ENCODE results near the gene DCLK2.
A peak's percentile ranks its signal among the peaks of the same experiment; 100 is the strongest.

DCLK2 gene

DNA sequence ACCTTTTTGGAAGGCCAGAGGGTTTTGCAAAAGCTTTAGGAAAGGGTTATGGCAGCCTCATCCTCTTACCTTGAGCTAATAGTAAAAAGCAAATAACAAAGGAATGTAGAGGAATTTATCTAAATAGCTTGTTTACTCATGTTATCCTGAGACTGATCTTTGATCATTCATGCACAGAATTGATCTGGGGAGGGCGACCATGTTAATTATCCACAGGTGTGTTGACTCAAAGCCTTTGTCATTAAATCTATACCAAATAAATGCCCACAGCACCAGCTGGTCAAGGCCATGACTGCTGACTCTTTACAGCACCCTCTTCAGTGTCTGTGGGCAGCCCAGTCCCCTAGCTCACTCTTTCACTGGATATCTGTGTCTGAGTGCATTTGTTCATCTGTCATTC lies 22.8 kb upstream of the DCLK2 start:
- TF ChIP-seq GATA1 (IDR thresholded peaks at IDR 0.05; ENCODE audit: low read depth, low read length) (no peak), POLR2A (IDR thresholded peaks at IDR 0.05; ENCODE audit: low read length) (no peak)

DNA sequence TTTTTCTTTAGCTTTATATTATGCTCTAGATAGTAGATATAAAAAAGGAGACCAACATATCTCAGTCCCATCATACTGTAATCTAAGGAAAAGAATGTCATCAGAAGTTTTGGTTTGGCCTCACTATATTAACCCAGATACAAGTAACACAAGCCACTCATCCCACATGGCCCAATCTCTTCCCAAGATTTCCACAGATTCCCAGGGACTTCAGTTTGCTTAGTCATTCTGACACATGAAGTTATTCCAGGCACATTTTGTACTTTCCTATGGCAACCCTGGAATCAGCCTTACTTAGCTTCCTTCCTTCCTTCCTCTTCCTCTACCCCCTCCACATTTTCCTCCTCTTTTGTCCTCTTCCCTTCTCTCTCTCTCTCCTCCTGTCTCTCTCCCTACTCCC lies 21.7 kb upstream of the DCLK2 start:
- no peak for DNase-seq
- TF ChIP-seq GATA1 (IDR thresholded peaks at IDR 0.05; ENCODE audit: low read depth, low read length), result no peak
- no peak for TF ChIP-seq POLR2A (IDR thresholded peaks at IDR 0.05; ENCODE audit: low read length)

More for the DNA sequence above, 22.8 kb upstream of the DCLK2 start:
- no peak for DNase-seq

DNA sequence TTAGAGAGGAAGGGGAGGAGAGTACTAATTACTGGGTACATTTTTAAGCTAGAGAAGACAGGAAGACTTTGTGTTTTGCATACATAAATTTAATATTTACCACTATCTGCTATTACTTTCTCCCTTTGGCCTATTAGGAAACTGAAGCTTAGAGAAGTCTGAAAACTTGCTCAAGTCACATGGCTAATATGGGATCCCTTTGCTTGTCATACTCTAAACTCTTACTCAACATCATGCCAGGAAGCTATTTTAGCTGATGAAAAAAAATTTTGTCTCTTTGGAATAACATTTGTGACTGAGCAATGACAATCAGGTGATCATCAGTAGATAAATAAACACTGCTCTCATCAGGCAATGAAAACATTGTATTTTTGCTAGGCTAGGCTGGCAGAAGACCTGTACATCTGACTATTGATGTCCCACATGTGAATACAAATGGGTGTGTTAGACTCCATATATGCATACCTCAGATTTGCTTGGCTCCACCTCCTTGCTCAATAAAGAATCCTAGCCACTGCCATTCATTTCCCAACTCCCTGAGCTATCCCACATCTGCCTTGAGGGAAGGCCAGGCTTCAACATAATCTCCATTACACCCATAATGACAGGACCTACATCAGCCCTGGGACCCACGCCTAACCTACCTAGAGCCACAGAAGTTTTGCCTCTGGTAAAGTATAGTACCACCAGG lies 17.0 kb upstream of the DCLK2 start:
- TF ChIP-seq GATA1 (IDR thresholded peaks at IDR 0.05; ENCODE audit: low read depth, low read length) (no peak), POLR2A (IDR thresholded peaks at IDR 0.05; ENCODE audit: low read length) (no peak)
- no peak for DNase-seq

DNA sequence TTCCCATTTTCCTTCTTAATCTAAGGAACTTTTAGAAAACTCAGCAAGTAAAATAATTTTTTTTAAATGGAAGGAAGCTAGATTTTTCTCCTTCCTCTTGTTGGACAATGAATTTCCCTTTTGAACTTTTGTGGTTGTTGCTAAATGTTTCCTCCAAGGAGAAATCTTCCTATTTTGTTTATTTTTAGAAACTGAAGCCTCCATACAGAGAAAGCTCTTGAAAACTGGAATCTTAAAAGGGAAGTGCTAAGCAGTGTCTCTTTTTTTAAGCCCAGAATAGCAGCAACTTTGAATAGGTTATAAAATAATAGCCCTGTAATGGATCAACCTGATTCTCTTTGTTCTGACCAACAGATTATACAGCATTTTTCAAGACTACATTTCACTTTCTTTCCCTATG lies 15.1 kb upstream of the DCLK2 start:
- no peak for TF ChIP-seq GATA1 (IDR thresholded peaks at IDR 0.05; ENCODE audit: low read depth, low read length)
- no peak for TF ChIP-seq POLR2A (IDR thresholded peaks at IDR 0.05; ENCODE audit: low read length)
- no peak for DNase-seq

DNA sequence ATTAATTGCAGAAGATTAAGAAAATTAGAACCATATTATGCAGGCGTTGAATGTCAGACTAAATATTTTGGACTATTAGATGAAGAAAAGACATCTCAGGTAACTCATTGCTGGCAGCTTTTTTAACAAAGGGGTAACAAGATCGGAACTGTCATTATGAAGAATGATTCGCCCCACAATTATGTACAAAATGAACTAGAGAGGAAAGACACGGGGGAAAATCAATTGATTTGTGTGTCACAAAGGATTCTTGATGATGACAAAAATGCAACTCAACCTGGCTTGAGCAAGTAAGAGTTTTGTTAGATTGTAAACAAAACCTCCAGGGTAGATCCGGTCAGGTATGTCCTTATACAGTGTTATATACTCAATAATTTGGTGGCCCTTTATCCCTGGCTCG lies 12.5 kb upstream of the DCLK2 start:
- no peak for DNase-seq
- TF ChIP-seq POLR2A (IDR thresholded peaks at IDR 0.05; ENCODE audit: low read length), result no peak
- no peak for TF ChIP-seq GATA1 (IDR thresholded peaks at IDR 0.05; ENCODE audit: low read depth, low read length)

DNA sequence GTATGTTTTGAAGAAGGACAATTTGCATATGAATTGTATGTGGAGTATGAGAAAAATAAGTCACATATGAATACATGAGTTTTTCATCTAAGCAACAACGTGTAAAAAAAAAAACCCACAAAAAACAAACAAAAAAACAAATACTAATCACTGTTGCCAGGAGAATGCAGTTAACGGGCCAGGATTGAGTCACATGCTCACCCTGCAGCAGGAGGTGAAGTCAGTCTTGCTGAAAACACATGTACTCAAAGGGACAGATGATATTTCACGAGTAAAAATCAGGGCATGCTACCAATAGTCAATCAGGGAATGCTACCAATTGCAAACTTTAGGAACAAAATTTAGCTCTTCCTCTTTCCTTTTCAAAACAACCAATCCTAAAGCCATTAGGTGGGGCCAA lies 10.4 kb upstream of the DCLK2 start:
- TF ChIP-seq GATA1 (IDR thresholded peaks at IDR 0.05; ENCODE audit: low read depth, low read length), result no peak
- no peak for TF ChIP-seq POLR2A (IDR thresholded peaks at IDR 0.05; ENCODE audit: low read length)
- DNase-seq, result no peak

DNA sequence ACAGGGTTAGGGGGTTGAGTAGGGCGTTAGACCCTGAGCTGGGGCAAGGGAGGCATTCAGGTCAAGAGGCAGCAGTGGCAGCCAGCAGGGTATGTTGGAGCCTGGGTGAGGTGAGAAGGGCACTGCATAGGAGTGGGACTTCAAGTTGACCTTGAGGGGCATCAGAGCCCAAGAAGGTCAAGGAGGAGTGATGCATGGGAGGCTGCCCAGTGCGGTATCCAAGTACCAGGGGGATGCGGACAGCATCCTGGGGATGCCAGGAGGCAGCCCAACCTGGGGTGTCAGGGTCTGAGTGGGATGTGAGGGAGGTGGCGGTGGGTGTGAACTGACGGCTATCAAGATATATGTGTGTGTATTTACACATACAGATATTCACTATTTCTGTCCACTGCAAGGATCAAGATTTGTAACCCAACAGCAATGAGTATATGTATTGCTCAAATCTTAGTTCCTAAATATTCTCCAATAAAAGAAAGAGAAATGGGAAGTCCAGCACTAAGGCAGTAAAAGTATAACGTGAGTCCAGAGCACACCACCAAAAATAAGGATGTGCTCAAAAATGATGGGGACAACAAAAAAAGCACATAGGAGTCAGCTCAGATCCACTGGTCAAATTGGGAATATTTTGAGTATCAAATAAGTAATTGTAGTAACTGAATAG lies 9.8 kb upstream of the DCLK2 start:
- no peak for DNase-seq
- no peak for TF ChIP-seq GATA1 (IDR thresholded peaks at IDR 0.05; ENCODE audit: low read depth, low read length)
- no peak for TF ChIP-seq POLR2A (IDR thresholded peaks at IDR 0.05; ENCODE audit: low read length)

DNA sequence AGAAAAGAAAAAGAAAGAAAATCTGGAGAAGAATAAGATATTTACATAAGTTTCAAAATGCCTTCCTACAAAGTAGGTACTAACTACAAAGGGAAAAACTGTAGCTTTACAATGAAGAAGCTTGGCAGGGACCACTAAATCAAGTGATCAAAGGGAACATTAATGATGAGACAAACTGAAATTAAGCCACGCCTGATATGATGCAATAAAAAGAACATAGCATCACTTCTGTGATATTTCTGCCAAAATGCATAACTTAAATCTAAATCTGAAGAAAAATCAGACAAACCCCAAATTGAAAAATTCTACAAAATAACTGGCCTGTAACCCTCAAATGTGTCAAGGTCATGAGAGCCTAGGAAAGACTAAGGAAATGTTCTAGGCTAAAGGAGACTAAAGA lies 8.9 kb upstream of the DCLK2 start:
- DNase-seq, result no peak
- TF ChIP-seq POLR2A (IDR thresholded peaks at IDR 0.05; ENCODE audit: low read length), result no peak
- no peak for TF ChIP-seq GATA1 (IDR thresholded peaks at IDR 0.05; ENCODE audit: low read depth, low read length)

DNA sequence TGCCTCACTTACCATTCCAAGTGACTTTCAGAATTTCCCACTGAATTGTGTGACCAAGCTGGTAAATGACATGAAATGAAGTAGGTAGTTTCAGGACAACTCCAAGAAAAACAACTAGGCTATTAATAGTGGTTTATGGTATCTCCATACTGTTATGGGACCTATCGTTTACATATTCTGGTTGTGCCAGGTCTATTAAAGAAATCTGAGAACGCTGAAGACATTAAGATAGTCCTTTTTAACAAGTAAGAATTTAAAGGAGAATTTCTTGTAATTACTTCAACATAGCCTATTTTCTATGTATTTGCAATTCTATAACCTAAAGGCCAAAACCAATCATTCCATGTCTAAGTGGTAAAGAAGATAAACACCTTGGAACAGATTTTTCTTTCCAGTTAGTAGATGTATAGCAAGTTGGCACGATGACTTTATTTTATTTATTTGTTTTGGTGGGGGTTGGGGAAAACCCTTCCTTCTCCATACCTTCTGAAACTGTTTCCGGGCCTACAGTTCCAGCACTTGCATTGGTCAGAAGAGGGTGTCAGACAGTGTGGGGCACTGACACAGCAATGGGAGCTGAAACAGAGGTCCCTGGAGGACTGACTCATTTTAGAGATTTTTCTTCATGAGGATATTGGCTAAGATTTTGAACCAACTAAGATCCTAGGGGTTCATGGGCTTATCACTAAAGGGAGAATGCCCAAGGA lies 7.6 kb upstream of the DCLK2 start:
- DNase-seq, result no peak
- TF ChIP-seq GATA1 (IDR thresholded peaks at IDR 0.05; ENCODE audit: low read depth, low read length) (no peak), POLR2A (IDR thresholded peaks at IDR 0.05; ENCODE audit: low read length) (no peak)

DNA sequence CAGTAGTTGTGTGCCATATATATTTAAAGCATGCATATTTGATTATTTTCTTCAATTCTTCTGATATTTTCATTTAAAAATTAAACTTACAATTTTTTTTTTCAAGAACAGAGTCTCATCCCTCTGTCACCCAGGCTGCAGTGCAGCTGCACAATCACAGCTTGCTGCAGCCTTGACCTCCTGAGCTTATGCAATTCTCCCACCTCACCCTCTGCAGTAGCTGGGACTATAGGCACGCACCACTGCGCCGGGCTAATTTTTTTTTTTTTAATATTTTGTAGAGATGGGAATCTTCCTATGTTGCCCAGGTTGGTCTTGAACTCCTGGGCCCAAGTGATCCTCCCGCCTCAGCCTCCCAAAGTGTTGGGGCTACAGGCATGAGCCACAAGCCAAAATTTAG lies 5.8 kb upstream of the DCLK2 start:
- TF ChIP-seq GATA1 (IDR thresholded peaks at IDR 0.05; ENCODE audit: low read depth, low read length) (no peak), POLR2A (IDR thresholded peaks at IDR 0.05; ENCODE audit: low read length) (no peak)
- DNase-seq, result no peak

DNA sequence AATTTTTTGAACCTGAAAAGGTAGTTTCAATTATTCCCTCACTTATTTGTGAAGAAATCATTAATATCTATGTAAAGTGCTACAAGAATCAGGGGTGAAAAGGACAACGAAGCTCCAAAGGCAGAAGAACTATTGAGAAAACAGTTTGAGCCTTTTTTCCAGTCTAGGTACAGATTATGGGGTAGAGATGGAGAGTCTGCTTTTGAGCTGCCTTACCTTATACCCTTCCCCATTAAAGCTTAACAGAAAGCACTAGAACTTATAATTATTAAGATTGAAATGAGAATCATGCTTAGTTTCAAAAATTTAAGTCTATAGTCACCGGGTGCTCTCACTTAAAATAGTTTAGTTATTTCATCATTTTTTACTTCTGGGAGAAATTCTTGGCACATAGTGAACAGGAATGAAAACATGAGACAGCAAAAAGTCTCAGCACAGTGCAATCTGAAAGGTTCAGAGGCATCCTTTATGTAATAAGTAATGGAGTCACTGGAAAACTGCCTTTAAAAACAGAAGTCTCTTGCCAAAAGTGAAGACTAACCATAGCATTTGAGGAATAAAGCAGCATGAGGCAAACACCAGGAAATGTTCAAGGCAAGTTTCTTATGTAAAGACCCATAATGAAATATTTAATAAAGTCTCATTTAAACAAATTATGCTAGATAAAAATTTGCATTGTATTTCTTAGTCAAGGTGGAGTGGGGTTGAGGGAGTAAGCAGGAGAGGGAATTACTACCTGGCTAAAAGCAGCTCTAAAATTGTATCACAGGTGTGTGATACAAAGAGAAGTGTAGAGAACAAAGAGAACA lies 5.1 kb upstream of the DCLK2 start:
- no peak for TF ChIP-seq POLR2A (IDR thresholded peaks at IDR 0.05; ENCODE audit: low read length)
- TF ChIP-seq GATA1 (IDR thresholded peaks at IDR 0.05; ENCODE audit: low read depth, low read length), result no peak
- no peak for DNase-seq

DNA sequence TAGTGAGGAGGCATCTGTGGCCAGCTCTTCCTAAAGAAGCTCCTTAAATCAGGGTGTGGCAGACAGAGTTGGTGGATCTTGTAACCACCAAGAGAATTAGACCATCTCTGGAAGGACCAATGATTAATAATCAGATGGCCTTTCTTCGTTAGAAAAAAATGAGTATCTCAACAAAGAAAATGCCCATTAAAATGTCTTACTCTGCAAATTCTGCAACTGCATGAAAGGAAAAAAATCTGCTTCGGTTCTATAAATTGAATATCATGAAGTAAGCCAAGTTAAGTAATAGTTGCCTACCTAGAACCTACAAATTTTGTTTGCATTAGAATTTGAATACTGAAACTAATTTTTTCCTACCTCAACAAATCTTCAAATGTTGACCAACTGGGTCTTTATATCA lies 4.2 kb upstream of the DCLK2 start:
- no peak for TF ChIP-seq POLR2A (IDR thresholded peaks at IDR 0.05; ENCODE audit: low read length)
- TF ChIP-seq GATA1 (IDR thresholded peaks at IDR 0.05; ENCODE audit: low read depth, low read length), result no peak

DNA sequence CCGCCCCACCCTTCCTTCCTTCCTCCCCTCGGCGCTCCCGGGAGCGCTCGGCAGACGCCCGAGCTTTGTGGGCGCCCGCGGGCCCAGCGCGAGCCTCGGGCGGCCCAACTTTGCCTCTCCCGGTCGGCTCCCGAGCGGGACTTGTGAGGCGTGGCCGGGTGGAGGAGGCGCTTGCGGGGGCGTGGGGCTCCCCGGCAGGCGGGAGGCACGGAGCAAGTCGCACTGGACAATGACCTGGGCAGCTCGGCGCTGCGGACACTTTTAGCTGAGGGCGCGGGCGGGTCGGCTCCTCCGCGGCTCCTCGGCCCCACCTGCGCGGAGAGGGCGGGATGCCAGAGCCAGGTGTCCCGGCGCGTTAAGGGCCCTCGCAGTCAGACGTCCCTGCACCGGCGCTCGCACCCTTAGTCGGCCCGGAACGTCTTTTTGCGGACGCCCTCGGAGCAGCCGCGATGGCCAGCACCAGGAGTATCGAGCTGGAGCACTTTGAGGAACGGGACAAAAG lies 385 bp downstream of the DCLK2 start:
- TF ChIP-seq POLR2A (IDR thresholded peaks at IDR 0.05; ENCODE audit: low read length) (no peak), GATA1 (IDR thresholded peaks at IDR 0.05; ENCODE audit: low read depth, low read length) (no peak)

More for the DNA sequence above, 4.2 kb upstream of the DCLK2 start:
- DNase-seq, result no peak

More for the DNA sequence above, 385 bp downstream of the DCLK2 start:
- DNase-seq, result peak; percentile 16 to 20

Measured in erythroblast (primary cell).